Neural progenitor cell (in vitro differentiated cells): ENCODE measurements around the gene SP6.

ENCODE experiments used
- CTCF ChIP-seq: fragments of 200-600 bp; sonication (generic); IDR thresholded peaks from 2 replicates; pipeline ENCODE4 v1.5.1; 2017; ENCODE audit warnings: antibody characterized with exemption, mild to moderate bottlenecking
- EZH2 ChIP-seq: fragments of 200-600 bp; sonication (generic); IDR thresholded peaks from 2 replicates; pipeline ENCODE4 v1.6.1; 2017; ENCODE audit warnings: antibody characterized with exemption, mild to moderate bottlenecking, moderate library complexity

- TF ChIP-seq EZH2, result no peak
- TF ChIP-seq CTCF, result no peak
Observed at GRCh38 chr17:47821031-47821423, 29.9 kb downstream of the SP6 start.
